Measurements from ENCODE around the gene AFAP1.

DNA sequence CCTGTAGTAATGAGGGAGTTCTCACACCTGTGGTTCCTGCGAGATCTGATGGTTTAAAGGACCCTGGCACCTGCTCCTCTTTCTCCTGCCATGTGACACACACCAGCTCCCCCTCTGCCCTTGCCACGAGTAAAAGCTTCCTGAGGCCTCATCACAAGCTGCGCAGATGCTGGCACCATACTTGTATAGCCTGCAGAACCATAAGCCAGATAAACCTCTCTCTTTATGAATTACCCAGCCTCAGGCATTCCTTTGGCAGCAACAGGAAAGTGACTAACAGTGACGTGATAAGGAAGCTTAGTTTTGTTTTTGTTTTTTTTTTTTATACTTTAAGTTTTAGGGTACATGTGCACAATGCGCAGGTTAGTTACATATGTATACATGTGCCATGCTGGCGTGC, 130.9 kb downstream of the AFAP1 start:
- TF ChIP-seq, protein P1, sequence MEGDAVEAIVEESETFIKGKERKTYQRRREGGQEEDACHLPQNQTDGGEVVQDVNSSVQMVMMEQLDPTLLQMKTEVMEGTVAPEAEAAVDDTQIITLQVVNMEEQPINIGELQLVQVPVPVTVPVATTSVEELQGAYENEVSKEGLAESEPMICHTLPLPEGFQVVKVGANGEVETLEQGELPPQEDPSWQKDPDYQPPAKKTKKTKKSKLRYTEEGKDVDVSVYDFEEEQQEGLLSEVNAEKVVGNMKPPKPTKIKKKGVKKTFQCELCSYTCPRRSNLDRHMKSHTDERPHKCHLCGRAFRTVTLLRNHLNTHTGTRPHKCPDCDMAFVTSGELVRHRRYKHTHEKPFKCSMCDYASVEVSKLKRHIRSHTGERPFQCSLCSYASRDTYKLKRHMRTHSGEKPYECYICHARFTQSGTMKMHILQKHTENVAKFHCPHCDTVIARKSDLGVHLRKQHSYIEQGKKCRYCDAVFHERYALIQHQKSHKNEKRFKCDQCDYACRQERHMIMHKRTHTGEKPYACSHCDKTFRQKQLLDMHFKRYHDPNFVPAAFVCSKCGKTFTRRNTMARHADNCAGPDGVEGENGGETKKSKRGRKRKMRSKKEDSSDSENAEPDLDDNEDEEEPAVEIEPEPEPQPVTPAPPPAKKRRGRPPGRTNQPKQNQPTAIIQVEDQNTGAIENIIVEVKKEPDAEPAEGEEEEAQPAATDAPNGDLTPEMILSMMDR (IDR thresholded peaks at IDR 0.05; ENCODE audit: extremely low read depth in 1 of 2, insufficient read depth in 1 of 2, low read depth in 1 of 2, low read length in 2 of 2): no peak
- TF ChIP-seq POLR2AphosphoS5 (IDR thresholded peaks at IDR 0.05; ENCODE audit: insufficient read depth, low read depth, low read length) (peak; percentile 60), POLR2A (IDR thresholded peaks at IDR 0.05; ENCODE audit: low read depth, low read length) (no peak), FOS (IDR thresholded peaks at IDR 0.05; ENCODE audit: borderline replicate concordance, insufficient read depth, low read length) (peak; percentile 57), EZH2 (IDR thresholded peaks at IDR 0.05; ENCODE audit: borderline replicate concordance, low read depth, low read length, severe bottlenecking) (no peak), MYC (IDR thresholded peaks at IDR 0.05; ENCODE audit: low read depth, low read length) (no peak), GATA2 (IDR thresholded peaks at IDR 0.05; ENCODE audit: insufficient read depth, insufficient read length, low read depth, low read length) (peak; percentile 16)
- TF ChIP-seq, protein P2, sequence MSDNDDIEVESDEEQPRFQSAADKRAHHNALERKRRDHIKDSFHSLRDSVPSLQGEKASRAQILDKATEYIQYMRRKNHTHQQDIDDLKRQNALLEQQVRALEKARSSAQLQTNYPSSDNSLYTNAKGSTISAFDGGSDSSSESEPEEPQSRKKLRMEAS (IDR thresholded peaks at IDR 0.05; ENCODE audit: insufficient read depth, insufficient read length): no peak
